ENCODE measurements around the gene SETD2.

The SETD2 gene

GRCh38 chr3:47134311-47134710 is 29.6 kb downstream of the SETD2 start:
- H3K27ac ChIP-seq = no peak overlapping the region
- no peaks in the 10 kb centered on the region for H3K27me3 ChIP-seq (ENCODE audit: insufficient read depth, low read depth)
- no peaks in the 10 kb centered on the region for H3K36me3 ChIP-seq (ENCODE audit: insufficient read depth)
- no peak overlapping the region for H2AFZ ChIP-seq (ENCODE audit: low read depth)
- peaks cover 61% of the 10 kb centered on the region for H3K79me2 ChIP-seq (ENCODE audit: insufficient read depth, low read depth)
- H3K9ac ChIP-seq = no peak overlapping the region
- TF ChIP-seq, protein P1, sequence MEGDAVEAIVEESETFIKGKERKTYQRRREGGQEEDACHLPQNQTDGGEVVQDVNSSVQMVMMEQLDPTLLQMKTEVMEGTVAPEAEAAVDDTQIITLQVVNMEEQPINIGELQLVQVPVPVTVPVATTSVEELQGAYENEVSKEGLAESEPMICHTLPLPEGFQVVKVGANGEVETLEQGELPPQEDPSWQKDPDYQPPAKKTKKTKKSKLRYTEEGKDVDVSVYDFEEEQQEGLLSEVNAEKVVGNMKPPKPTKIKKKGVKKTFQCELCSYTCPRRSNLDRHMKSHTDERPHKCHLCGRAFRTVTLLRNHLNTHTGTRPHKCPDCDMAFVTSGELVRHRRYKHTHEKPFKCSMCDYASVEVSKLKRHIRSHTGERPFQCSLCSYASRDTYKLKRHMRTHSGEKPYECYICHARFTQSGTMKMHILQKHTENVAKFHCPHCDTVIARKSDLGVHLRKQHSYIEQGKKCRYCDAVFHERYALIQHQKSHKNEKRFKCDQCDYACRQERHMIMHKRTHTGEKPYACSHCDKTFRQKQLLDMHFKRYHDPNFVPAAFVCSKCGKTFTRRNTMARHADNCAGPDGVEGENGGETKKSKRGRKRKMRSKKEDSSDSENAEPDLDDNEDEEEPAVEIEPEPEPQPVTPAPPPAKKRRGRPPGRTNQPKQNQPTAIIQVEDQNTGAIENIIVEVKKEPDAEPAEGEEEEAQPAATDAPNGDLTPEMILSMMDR (conservative IDR thresholded peaks at IDR 0.05; ENCODE audit: low read depth, low read length) = no peak
- no peak overlapping the region for H3K4me2 ChIP-seq
- H4K20me1 ChIP-seq (ENCODE audit: insufficient read depth) = no peaks in the 10 kb centered on the region; the same call in 1 of the 2 replicates
- no peaks in the 10 kb centered on the region for H3K4me1 ChIP-seq (ENCODE audit: low read depth, poor library complexity, severe bottlenecking)
- no peak overlapping the region for H3K4me3 ChIP-seq (IDR thresholded peaks at IDR 0.05; ENCODE audit: insufficient read depth, low read depth, low read length)

DNA sequence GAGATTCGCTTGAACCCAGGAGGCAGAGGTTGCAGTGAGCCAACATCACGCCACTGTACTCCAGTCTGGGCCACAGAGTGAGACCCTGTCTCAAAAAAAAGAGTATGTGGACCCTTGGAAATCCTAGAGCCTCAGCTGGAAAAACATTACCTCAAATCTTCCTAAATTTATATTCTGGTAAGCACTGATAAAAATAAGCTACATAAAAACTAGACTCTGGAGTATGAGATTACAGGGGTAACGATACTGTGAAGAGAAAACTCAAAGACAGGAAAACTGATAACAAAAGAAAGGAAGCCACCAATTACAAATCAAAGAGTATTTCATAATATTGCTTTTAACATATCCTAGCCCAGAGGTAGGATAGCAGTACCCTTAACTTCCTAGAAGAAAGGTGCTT is 30.3 kb downstream of the SETD2 start:
- Histone ChIP-seq H3K36me3 (ENCODE audit: insufficient read depth) (no peaks in the 10 kb centered on the region), H4K20me1 (ENCODE audit: insufficient read depth) (no peaks in the 10 kb centered on the region; the same call in 1 of the 2 replicates), H3K4me3 (IDR thresholded peaks at IDR 0.05; ENCODE audit: insufficient read depth, low read depth, low read length) (no peak overlapping the region), H3K9ac (no peak overlapping the region), H3K4me2 (no peak overlapping the region), H3K27me3 (ENCODE audit: insufficient read depth, low read depth) (no peaks in the 10 kb centered on the region), H3K4me1 (ENCODE audit: low read depth, poor library complexity, severe bottlenecking) (no peaks in the 10 kb centered on the region), H3K27ac (no peak overlapping the region), H3K79me2 (ENCODE audit: insufficient read depth, low read depth) (peaks cover 61% of the 10 kb centered on the region), H2AFZ (ENCODE audit: low read depth) (no peak overlapping the region)
- TF ChIP-seq, protein P1 (conservative IDR thresholded peaks at IDR 0.05; ENCODE audit: low read depth, low read length) = no peak

DNA sequence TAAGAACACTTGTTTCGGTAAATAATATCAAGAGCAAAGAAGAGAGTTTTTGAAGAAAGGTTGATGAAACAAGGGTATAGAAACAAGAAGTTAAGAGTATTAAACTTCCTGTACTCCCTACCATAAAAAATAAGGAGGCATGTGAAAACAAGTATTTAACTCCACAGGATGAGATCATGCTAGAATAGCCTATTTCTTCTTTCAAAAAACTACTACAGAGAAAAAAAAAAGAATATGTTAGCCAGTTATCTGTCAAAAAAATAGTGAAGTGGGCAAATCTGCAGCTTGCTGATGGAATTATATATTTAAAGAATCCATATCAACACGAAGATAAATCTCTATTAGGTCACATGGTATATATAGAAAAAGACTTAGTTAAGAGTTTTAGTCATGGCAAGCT is 33.4 kb downstream of the SETD2 start:
- Histone ChIP-seq H4K20me1 (ENCODE audit: insufficient read depth) (no peaks in the 10 kb centered on the region), H3K4me3 (IDR thresholded peaks at IDR 0.05; ENCODE audit: insufficient read depth, low read depth, low read length) (no peak overlapping the region), H3K36me3 (ENCODE audit: insufficient read depth) (no peaks in the 10 kb centered on the region), H3K9ac (no peak overlapping the region), H3K27ac (no peak overlapping the region), H3K4me1 (ENCODE audit: low read depth, poor library complexity, severe bottlenecking) (no peaks in the 10 kb centered on the region), H3K79me2 (ENCODE audit: insufficient read depth, low read depth) (peaks cover 55% of the 10 kb centered on the region), H2AFZ (ENCODE audit: low read depth) (no peak overlapping the region), H3K4me2 (no peak overlapping the region), H3K27me3 (ENCODE audit: insufficient read depth, low read depth) (no peaks in the 10 kb centered on the region)
- TF ChIP-seq, protein P1 (conservative IDR thresholded peaks at IDR 0.05; ENCODE audit: low read depth, low read length) = no peak

GRCh38 chr3:47128137-47128536 is 35.8 kb downstream of the SETD2 start:
- no peaks in the 10 kb centered on the region for H3K27me3 ChIP-seq (ENCODE audit: insufficient read depth, low read depth)
- H3K4me3 ChIP-seq (IDR thresholded peaks at IDR 0.05; ENCODE audit: insufficient read depth, low read depth, low read length) = no peak overlapping the region
- no peak overlapping the region for H3K27ac ChIP-seq
- no peaks in the 10 kb centered on the region for H3K36me3 ChIP-seq (ENCODE audit: insufficient read depth)
- H3K4me2 ChIP-seq = no peak overlapping the region
- no peak overlapping the region for H2AFZ ChIP-seq (ENCODE audit: low read depth)
- H4K20me1 ChIP-seq (ENCODE audit: insufficient read depth) = no peaks in the 10 kb centered on the region
- TF ChIP-seq, protein P1 (conservative IDR thresholded peaks at IDR 0.05; ENCODE audit: low read depth, low read length) = no peak
- peaks cover 43% of the 10 kb centered on the region for H3K79me2 ChIP-seq (ENCODE audit: insufficient read depth, low read depth)
- no peaks in the 10 kb centered on the region for H3K4me1 ChIP-seq (ENCODE audit: low read depth, poor library complexity, severe bottlenecking)
- no peak overlapping the region for H3K9ac ChIP-seq
